HG03432 (cell line): Measurements from ENCODE around the gene FOXP4.
"Not testable (repeated sequence)": the region's sequence is repeated elsewhere in the genome, so short reads cannot be mapped to it uniquely, and the experiment has no call there.

Experiments
- ATAC-seq: cut with Tn5 transposase; IDR thresholded peaks from one replicate; pipeline ENCODE4 v1.9.1; 2021; ENCODE audit warnings: mild to moderate bottlenecking, moderate library complexity; ENCODE audit not compliant: unreplicated experiment

The FOXP4 gene

DNA sequence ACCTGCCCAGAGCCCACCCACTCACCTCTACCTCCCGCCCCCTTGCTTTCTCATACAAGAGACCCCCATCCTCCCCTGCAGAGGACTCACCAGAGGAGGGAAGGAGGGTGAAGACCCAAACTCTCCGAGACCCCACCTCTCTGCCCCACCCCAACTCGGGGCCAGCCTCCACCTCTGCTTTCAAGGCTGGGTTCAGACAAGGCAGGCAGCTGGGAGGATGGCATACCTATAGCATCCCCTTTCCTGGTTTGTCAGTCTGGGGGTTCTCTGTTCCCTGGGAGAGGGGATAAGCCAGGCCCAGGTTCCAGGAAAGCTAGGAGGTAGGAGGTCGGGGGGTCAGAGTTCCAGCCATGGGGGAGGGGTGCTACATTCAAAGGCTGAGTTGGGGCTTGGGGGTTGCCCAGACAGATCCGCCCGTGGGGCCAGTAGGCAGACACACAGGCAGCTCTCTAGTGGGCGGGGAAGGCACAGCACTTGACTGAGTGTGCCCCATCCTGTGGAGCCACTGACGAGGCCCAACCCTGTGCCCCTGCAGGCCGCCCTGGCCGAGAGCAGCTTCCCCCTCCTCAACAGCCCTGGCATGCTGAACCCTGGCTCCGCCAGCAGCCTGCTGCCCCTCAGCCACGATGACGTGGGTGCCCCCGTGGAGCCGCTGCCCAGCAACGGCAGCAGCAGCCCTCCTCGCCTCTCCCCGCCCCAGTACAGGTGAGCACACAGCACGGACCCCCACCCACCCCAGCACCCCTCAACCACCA, 51.2 kb downstream of the FOXP4 start:
- no peak for ATAC-seq

DNA sequence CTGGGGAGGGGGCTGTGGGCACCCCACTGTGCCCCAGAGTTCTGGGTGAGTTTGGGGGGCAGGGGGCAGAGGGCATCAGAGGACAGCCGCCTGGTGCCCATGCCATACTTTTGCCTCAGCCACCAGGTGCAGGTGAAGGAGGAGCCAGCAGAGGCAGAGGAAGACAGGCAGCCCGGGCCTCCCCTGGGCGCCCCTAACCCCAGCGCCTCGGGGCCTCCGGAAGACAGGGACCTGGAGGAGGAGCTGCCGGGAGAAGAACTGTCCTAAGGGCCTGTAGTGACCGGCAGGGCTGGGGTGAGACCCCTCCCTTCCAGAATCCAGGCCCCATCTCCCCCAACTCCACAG, 52.5 kb downstream of the FOXP4 start:
- ATAC-seq, result no peak

DNA sequence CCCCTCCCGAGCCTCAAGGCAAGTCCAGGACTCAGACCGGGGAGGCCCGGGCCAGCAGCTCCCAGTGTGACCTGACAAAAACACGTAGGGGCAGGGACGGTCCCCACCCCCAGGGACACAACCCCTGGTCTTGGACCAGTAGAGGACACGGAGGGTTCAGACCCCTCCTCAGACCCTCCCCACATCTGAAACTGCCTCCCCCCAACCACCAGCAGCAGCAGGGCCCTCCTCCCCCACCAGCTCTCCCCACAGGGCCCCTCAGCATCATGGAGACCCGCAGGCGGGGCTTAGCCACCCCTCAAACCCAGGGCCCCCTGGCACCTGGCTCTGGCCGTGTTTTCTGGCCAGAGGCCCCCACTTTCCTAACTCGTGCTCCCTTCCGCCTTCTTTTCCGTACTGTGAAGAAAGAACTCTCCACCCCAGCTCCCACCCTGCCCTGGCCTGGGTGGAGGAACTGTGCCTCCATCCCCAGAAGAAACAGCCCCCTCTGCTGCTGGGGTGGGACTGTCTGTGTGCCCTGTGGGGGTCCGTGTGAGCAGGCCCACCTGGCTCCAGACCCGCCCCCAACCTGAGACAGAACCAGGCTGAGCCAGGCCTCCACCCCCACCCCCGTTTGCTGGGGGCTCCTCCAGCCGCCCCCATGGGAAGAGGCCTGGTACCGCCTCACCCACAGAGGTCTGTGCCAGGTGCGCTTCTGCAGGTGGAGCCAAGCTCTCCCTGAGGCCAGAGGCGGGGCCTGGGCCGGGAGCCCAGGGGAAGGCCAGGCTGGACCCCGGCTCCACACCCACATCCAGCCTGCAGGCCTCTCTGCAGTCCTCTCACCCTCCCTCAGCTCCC, 53.1 kb downstream of the FOXP4 start:
- no peak for ATAC-seq

DNA sequence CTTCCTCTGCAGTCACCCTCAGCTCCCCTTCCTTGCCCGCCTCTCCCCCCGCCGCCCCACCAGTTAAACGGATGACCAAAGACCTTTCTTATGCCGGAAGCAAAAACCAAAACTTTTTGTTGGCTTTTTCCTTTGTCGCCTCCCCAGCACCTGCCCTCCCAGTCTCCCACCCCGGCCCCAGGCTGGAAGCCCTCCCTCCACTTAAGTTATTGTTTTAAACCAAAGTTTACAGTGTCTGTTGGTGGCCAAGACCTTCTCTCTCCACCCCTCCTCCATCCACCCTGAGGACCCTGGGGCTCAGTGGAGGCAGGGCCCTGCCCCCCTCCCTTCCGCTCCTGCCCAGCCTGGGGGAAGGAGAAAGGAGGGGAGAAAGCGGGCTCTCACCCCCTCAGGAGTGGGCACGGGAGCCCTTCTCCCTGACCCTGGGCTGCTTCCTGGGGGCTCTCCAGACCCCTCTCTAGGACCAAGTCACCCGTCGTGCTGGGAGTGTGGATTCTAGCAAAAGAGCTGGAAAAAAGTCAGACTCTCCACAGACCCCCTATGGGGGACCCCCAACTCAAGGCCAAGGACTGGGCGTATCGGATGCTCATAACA, 53.8 kb downstream of the FOXP4 start:
- ATAC-seq, result no peak

DNA sequence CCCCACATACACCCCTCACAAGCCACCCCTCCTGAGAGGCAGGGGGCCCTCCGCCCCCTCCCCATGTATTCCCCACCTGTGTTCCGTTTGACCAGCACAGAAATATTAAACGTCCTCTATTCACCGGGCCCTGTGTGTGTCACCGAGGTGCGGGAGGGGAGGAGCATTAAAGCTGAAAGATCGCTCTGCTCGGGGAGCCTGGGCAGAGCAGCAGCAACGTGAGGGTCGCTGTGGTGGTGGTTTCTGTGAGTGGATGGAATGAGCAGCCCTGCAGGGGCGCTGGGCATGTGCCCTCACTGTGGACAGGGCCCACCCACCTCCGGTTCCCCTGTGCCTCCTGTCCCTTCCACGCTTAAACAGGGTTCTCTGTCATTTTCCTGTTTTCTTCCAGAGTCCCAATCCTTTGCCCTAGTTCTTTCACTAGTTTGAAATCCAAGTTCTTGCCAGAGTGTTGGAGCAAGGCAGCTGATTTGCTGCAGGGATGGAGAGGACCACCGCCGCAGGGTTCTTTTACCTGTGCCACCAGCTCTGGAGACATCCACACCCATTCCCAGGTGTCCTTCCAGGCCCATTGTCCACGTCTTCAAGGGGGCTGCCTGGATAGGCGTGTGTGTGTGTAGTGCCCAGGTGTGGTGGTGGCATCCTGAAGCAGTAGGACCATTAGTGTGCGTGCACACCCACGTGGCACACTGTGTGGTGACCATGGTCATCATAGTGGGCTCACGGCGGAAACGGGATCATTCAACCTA, 54.5 kb downstream of the FOXP4 start:
- no peak for ATAC-seq

DNA sequence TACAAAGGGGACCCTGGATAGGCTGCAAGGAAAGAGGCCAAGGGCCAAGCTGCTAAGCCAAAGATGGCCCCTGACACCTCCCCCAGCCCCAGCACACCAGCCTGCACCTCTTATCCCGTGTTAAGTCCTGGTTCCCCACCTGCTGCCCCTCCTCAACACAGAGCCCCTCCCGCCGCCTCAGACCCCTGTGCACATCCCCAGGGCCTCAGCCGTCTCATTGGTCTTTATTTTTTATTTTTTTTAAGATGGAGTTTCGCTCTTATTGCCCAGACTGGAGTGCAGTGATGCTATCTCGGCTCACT, 55.0 kb downstream of the FOXP4 start:
- ATAC-seq, result no peak

DNA sequence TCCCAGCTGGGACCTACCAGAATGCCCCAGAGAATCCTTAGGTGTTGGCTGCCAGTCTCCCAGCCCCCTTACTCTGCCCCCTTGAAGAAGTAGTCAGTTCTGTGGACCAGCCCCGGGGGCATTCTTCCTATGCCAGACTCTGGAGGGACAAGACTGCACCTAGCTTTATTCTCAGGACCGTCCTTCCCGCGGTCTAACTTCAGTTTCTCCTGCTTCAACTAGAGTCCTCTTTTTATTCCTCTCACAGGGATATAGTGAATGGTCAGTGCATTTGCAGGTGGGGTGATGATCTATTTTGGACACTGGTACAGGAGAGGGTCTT, 56.2 kb downstream of the FOXP4 start:
- ATAC-seq, result no peak

DNA sequence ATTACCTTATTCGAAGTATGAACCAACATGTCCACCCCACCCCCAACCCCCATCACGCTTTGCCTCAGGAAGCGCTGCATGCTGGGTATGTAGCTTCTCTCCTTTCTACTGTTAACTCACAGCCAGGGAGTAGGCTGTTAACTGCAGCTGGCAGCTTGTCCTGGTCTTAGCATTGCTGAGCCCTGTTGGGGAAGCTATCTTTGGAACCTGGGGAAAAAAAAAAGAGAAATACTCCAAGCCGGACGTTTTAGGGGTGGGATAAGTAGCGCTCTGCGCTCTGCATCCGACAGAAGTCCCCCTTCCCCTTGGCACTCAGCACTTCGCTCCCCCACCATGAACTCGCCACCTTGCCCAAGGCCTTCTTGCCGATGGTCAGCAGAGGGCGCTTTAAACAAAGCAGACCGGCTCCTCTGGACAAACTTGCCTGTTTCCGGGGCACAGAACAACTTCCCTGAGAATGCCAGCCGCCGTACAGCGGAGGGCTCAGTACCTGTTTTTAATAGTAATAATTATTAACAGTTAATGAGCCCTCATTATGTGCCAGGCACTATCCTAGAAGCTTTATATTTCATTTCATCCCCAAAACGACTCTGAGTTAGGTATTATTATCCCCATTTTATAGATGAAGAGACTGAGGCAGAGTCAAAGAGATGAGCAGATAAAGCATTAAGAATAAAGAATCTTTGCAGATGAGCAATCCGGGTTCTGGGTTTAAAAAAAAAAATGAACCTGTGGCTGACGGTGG, 56.9 kb downstream of the FOXP4 start:
- ATAC-seq, result peak; percentile 64

DNA sequence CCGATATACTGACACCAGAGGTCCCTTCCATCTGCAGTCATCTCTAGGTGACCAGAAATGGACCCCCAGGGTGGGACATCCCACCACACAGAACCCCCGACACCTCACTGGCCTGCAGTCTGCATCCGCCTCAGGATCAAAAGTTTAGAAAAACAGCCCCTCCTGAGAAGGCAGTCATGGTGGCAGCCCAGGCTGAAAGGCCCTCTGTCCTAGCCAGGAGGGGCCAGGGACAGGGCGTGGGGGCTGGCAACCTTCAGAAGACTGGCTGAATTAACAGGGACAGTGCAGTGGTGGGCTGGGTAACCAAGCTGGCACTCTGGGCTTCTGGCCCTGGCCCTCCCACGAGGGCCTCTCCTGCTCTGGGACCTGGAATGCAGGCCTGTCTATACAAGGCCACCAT, 57.8 kb downstream of the FOXP4 start:
- ATAC-seq, result no peak

DNA sequence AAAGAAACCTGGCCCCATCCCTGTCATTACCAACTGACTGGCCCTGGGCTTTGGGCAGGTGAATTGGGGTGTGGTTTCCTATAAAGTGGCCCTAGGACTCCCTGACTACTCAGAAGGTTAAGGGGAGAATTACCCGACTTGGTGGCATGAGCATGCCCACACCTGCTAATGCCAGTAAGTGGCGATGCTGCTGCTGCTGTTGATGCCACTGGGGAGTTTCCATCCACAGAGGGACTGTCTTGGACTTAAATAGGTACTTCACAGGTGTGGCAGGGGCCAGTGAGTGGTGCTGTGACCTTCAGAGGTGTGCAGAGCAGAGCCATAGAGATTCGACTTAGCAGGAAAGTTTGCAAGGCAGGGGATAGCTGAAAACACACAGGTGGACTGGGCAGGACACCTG, 59.5 kb downstream of the FOXP4 start:
- no peak for ATAC-seq

DNA sequence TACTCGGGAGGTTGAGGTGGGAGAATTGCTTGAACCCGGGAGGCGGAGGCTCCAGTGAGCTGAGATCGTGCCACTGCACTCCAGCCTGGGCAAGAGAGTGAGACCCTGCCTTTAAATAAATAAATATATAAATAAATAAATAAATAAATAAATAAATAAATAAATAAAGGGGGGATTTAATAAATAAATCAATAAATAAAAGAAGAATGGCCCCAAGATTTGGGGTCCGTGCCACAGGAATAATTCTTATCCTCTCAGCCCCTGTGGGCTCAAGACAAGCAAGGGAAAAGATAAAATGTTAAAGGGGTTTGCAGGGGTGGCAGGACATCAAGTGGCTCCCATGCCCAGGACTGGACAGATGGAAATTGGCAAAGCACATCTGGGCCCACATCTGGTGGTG, 60.9 kb downstream of the FOXP4 start:
- no peak for ATAC-seq

DNA sequence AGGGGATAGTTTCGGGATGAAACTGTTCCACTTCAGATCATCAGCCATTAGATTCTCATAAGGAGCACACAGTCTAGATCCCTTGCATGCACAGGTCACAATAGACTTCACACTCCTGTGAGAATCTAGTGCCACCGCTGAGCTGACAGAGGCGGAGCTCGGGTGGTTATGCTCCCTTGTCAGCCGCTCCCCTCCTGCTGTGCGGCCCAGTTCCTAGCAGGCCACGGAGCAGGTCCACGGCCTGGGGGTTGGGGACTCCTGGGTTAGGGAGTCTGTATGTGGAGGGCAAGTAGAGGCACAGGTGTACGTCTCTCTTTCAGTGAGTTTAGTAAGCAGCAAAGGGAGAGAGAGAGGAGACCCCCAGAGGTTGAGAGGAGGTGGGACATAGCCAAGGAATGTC, 61.6 kb downstream of the FOXP4 start:
- no peak for ATAC-seq

DNA sequence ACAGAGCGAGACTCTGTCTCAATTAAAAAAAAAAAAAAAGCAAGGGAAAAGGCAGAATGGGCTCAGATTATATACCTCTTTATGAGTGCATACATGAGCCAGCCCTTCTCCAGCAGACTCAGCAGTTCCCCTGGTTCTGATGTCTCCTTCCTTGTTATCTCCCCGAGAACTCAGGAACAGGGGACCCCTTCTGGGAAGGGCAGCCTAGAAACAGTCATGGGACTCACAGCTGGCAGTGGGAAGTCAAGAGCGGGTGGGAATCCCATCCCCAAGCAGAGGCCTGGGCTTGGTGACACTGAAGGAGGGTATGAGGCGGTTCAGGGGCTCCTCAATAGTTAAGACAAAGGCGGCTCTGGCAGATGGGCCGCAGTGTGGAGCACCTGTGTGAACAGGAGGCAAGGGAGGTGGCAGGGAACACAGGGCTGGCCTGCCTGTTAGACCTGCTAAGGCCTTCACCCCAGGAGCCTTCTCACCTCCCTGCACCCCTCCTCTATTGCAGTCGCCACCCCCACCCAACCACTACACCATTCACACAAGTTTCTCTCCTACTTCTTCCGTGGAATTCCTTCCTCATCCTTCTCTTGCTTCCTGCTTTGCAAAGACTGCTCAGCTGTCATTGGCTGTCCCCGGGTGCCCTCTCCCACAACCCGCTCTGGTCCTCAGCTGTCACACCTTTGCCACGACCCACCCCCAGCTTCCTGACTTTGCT, 62.4 kb downstream of the FOXP4 start:
- no peak for ATAC-seq

DNA sequence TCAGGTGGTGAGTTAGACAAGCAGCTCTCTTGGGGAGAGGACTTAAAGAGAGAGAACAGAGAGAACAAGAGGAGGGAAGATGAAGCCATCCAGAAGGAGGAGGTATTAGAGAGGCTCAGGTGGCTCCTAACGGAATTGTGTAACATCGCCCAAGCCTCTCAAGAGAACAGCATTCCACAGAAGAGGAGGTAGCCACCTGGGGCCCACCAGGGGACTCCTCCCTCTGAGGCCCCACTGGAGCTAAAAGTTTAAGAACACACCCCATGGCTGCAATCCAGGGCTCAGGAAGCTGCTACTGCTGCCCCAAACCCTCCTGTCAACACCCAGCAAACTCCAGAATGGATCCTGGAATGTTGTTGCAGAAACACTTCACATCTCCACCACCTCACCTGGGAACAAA, 68.5 kb downstream of the FOXP4 start:
- no peak for ATAC-seq

DNA sequence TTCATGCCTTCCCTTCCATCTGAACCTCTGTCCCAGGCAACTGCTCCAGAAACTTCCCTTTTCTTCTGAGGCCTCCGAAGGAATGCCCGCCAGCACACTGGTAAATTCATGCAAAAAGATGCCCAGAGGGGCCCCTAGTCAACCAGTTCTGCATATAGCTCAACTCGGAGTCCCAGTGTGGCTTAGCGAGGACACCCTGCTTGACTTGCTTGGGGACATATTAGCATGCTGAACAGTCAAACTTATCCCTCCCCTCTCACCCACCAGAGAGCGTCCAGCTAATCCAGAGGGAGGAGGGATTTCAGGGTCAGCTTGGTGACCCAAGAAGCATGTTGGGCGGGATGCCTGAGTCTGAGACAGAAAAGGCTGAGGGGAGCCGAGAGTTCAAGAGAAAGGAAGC, 69.1 kb downstream of the FOXP4 start:
- no peak for ATAC-seq

DNA sequence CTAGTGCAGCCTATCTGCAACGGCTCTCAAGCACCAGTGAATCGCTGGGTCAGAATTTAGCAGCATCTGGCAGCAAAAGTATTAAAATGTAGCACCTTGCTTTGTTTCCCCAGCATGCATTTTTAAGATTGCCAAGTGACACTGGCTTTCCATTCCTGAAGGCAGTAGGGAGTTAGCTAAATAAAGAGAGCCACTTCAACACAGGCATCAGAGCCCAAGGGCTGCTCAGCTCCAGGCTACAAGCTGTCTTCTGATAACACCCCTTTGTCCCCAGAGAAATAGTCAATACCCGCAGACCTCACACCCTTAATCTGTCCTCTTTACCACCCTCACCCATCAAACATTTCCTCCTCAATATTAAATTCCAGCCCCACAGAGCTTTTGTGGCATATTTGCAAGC, 72.4 kb downstream of the FOXP4 start:
- ATAC-seq, result no peak

DNA sequence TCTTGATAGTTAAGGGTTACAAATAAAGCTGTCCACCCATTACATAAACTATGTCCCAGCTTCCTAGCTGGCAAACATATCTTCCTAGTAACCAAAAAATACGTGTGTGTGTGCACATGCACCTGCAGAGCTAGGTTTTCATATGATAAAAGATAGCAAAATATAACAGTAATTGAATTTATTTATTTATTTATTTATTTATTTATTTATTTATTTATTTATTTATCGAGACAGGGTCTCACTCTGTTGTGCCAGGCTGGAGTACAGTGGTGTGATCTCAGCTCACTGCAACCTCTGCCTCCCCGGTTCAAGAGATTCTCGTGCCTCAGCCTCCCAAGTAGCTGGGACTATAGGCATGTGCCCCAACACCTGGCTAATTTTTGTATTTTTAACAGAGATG, 73.0 kb downstream of the FOXP4 start:
- ATAC-seq, result not testable (repeated sequence)

DNA sequence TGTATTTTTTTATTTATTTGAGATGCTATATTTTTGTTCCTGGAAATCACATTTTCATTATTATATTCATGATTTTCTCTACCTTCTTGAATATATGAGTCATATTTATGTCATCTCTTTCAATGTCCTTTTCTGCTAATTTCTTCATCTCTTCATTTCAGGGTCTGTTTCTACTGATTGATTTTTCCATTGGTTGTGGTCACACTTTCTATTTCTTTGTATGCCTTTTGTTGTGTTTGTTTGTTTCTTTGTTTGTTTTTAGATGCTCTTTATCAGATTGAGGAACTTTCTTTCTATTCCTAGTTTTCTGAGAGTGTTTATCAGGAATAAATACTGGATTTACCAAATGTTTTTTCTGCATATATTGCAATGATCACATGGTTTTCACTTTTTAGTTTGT, 75.2 kb downstream of the FOXP4 start:
- ATAC-seq, result no peak

DNA sequence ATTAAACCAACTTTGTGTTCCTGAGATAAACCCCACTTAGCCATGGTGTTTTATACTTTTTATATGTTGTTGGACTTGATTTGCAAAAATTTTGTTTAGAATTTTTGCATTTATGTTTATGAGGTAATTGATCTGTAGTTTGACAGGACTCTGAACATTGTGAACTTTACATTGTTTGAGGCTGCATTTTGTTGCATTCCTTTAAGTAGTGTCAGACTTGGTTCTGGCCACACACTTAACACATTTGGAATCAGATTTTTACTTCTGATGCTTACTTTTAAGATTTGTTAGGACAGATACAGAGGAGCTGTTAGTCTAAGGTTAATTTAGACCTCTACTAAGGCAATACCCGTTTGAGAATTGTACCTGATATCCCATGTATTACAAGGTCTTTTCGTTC, 75.6 kb downstream of the FOXP4 start:
- no peak for ATAC-seq

DNA sequence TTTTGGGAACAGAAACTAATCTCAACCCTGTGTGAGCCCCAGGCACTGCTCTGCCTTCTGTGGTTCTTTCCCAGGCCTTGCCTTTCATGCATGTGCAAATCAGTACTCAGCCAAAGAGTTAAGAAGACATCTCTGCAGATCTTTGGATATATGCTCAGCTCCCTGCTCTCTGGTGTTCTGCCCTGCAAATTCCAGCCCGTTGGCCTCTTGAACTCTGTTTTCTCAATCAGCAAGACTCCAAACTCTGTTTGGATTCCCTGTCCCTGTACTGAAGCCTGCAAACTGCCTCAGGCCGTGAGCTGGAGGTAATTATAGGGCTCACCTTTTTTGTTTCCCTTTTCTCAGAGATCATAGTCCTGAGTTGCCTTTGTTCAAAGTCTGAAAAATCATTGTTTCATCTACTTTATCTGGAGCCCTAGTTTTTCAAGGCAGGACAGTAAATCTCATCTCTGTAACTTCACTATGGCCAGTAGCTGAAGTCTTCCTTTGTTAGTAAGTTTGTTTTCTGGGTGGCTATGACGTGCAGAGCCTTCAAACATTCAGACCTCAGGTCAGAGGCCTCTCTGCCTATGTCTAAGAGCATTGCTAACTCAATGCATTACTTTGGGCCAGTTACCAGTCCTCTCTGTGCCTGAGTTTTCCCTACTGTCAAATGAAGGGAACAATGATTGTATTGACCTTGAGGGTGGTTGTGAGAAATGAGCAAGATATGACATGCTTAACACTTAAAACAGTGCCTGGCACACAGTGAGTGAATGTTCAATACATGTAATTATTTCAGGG, 76.2 kb downstream of the FOXP4 start:
- no peak for ATAC-seq
